ENCODE measurements around the gene POC1B.

Gene POC1B

GRCh38 chr12:89517720-89518119, 8.1 kb downstream of the POC1B start:
- ChIA-PET CTCF (no interaction called here), POLR2A (no interaction called here)

GRCh38 chr12:89516633-89517032, 9.2 kb downstream of the POC1B start:
- CTCF ChIA-PET: no interaction called here
- POLR2A ChIA-PET: no interaction called here
- no peak for DNase-seq (ENCODE audit: extremely low spot score)
- TF ChIP-seq PKNOX1 (IDR thresholded peaks at IDR 0.05) (peak; percentile 53), FOXK2 (IDR thresholded peaks at IDR 0.05) (no peak)

More at GRCh38 chr12:89517720-89518119, 8.1 kb downstream of the POC1B start:
- no peak for TF ChIP-seq LEF1 (IDR thresholded peaks at IDR 0.05; ENCODE audit: borderline replicate concordance)
- no peak for TF ChIP-seq FOXA1 (IDR thresholded peaks at IDR 0.05)
- TF ChIP-seq PKNOX1 (IDR thresholded peaks at IDR 0.05): no peak
- TF ChIP-seq SP1 (IDR thresholded peaks at IDR 0.05): no peak
- DNase-seq (ENCODE audit: extremely low spot score): no peak

GRCh38 chr12:89514751-89515150, 11.1 kb downstream of the POC1B start:
- ChIA-PET CTCF (interaction anchor here (0.5 kb wide), 1 partner anchor 8 kb away, joined by 3 read pairs; no protein-coding TSS in a partner anchor), POLR2A (no interaction called here)
- no peak for TF ChIP-seq NFRKB (IDR thresholded peaks at IDR 0.05)
- TF ChIP-seq FOXM1 (IDR thresholded peaks at IDR 0.05; ENCODE audit: borderline replicate concordance): no peak
- no peak for TF ChIP-seq ZNF384 (IDR thresholded peaks at IDR 0.05)
- no peak for TF ChIP-seq FOXK2 (IDR thresholded peaks at IDR 0.05)
- no peak for TF ChIP-seq BHLHE40 (IDR thresholded peaks at IDR 0.05; ENCODE audit: borderline replicate concordance)
- no peak for TF ChIP-seq SUZ12 (IDR thresholded peaks at IDR 0.05)
- no peak for TF ChIP-seq L3MBTL2 (conservative IDR thresholded peaks at IDR 0.05)
- no peak for TF ChIP-seq ELF4 (IDR thresholded peaks at IDR 0.05)
- TF ChIP-seq CTBP1 (IDR thresholded peaks at IDR 0.05; ENCODE audit: borderline replicate concordance): no peak
- TF ChIP-seq LEF1 (IDR thresholded peaks at IDR 0.05; ENCODE audit: borderline replicate concordance): no peak
- no peak for TF ChIP-seq PKNOX1 (IDR thresholded peaks at IDR 0.05)
- DNase-seq (ENCODE audit: extremely low spot score): no peak

GRCh38 chr12:89513544-89513943, 12.3 kb downstream of the POC1B start:
- DNase-seq (ENCODE audit: extremely low spot score): no peak
- POLR2A ChIA-PET: no interaction called here
- CTCF ChIA-PET: no interaction called here
- TF ChIP-seq HDGF (IDR thresholded peaks at IDR 0.05; ENCODE audit: borderline replicate concordance) (no peak), SUZ12 (IDR thresholded peaks at IDR 0.05) (no peak), ELF4 (IDR thresholded peaks at IDR 0.05) (no peak), NFRKB (IDR thresholded peaks at IDR 0.05) (no peak), LEF1 (IDR thresholded peaks at IDR 0.05; ENCODE audit: borderline replicate concordance) (no peak), FOXK2 (IDR thresholded peaks at IDR 0.05) (no peak), PKNOX1 (IDR thresholded peaks at IDR 0.05) (no peak), SP1 (IDR thresholded peaks at IDR 0.05) (no peak), FOXA1 (IDR thresholded peaks at IDR 0.05) (no peak)

GRCh38 chr12:89507015-89507824, 18.6 kb downstream of the POC1B start:
- no peak for DNase-seq (ENCODE audit: extremely low spot score)
- TF ChIP-seq FOXK2 (IDR thresholded peaks at IDR 0.05) (no peak), BHLHE40 (IDR thresholded peaks at IDR 0.05; ENCODE audit: borderline replicate concordance) (no peak), PKNOX1 (IDR thresholded peaks at IDR 0.05) (no peak), FOXM1 (IDR thresholded peaks at IDR 0.05; ENCODE audit: borderline replicate concordance) (no peak), LEF1 (IDR thresholded peaks at IDR 0.05; ENCODE audit: borderline replicate concordance) (no peak), TARDBP (IDR thresholded peaks at IDR 0.05) (no peak), HDGF (IDR thresholded peaks at IDR 0.05; ENCODE audit: borderline replicate concordance) (no peak), NFRKB (IDR thresholded peaks at IDR 0.05) (no peak)
- ChIA-PET CTCF (interaction anchor here (0.7 kb wide), 1 partner anchor 8 kb away, joined by 3 read pairs; no protein-coding TSS in a partner anchor), POLR2A (no interaction called here)

- TF ChIP-seq CTBP1 (IDR thresholded peaks at IDR 0.05; ENCODE audit: borderline replicate concordance) (no peak), ZNF384 (IDR thresholded peaks at IDR 0.05) (no peak), FOXK2 (IDR thresholded peaks at IDR 0.05) (no peak), SUZ12 (IDR thresholded peaks at IDR 0.05) (no peak)
- POLR2A ChIA-PET: no interaction called here
- DNase-seq (ENCODE audit: extremely low spot score): no peak
- CTCF ChIA-PET: no interaction called here
These were observed 19.8 kb downstream of the POC1B start for GRCh38 chr12:89506050-89506449.
